Cerebellar nuclear complex (tissue), 1 donor: ENCODE results near the gene PARK7.

Experiments
- DNase-seq, 2 experiments: peaks; one replicate each; lab custom pipeline; 2025; lab: John Stamatoyannopoulos, UW

The PARK7 gene

DNA sequence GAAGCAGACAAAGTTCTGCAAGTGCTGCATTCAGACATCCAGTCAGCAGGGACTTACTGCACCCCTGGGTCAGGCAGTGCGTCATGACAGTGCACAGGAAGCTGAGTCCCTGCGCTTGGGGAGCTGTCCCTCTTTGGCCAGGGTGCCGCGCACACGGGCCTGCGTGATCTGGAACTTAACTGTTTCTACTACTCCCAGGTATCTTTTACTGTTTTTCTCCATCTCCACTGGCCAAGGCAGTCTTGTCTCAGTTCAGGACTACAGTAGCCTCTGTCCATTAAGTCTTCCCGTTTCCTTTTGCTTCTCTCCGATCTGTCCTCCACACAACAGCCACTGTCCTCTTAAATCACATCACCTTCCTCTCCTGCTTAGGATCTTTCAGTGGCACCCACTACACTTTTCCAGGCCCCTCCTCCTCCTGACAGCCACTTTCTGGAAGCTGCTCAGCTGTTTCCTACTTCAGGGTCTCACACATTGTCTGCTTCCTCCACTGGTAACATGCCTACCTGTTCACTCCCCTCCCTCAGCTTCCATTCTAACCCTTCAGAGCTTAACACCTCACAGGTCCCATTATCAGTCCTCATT lies 48.7 kb downstream of the PARK7 start:
- no peak for DNase-seq

DNA sequence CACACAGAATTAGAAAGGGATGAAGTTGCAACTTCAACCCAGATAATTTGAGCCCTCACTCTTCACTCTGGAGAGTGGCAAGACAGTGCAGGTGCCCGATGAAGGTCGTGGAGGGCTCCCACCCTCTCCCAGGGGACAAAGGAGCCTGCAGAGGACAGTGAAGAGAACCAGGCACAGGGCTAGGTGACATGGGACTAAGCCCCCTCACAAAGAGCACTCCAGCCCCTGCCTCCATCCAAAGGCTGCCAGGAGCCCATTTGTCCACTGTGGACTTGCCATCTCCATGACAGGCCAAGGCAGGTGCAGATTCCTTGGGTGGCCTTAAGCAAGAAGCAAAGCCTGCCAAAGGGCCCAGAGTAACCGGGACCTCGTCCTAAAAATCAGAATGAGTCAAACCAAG lies 49.5 kb downstream of the PARK7 start:
- no peak for DNase-seq

GRCh38 chr1:8011923-8012858 lies 50.7 kb downstream of the PARK7 start:
- no peak for DNase-seq

- no peak for DNase-seq
Observed at GRCh38 chr1:8012955-8013354, 51.4 kb downstream of the PARK7 start.

DNA sequence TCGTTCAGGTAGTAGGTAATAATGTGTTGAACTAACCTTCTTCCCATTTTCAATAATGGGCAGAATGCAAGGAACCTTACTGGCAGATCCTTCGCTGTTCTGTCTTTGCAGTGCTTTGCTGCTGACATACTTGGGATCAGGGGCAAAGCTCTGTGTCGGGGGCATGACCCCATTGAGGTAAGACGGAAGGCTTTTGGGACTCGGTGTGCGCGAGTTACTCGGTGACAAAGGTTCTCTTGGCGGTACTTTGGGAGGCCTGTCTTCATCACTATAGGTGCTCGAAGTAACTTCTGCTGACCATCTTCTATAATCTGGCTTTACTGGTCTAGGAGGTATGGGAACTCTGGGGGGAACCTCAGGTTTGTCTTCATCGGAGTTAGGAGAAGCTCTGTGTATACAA lies 51.9 kb downstream of the PARK7 start:
- no peak for DNase-seq

GRCh38 chr1:8013800-8014199 lies 52.3 kb downstream of the PARK7 start:
- DNase-seq, result no peak

DNA sequence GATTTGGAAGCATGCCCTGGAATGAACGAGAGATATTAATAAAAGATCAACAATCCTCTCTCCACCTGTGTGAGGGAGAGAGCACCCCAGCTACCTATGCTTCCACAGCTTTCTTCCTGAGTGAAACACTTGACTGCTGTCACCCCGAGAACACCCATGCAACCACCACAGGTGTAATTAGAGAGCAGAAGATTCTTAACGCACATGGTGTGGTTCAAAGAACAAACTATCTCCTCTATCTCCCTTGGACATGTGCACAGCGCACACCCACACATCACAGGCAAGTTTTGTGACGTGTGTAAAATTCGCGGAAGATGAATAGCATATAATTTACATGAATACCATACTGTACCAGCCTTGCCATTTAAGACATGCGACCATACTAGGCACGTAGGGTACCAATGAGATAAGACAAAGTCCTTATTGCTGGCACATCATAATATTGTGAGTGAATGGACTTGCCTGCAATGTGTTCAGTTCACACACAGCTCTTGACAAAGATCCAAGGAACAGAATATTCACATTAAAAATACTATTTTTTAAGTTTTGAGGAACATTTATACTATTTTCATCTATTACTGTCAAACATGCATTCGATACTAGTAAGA lies 53.0 kb downstream of the PARK7 start:
- no peak for DNase-seq

DNA sequence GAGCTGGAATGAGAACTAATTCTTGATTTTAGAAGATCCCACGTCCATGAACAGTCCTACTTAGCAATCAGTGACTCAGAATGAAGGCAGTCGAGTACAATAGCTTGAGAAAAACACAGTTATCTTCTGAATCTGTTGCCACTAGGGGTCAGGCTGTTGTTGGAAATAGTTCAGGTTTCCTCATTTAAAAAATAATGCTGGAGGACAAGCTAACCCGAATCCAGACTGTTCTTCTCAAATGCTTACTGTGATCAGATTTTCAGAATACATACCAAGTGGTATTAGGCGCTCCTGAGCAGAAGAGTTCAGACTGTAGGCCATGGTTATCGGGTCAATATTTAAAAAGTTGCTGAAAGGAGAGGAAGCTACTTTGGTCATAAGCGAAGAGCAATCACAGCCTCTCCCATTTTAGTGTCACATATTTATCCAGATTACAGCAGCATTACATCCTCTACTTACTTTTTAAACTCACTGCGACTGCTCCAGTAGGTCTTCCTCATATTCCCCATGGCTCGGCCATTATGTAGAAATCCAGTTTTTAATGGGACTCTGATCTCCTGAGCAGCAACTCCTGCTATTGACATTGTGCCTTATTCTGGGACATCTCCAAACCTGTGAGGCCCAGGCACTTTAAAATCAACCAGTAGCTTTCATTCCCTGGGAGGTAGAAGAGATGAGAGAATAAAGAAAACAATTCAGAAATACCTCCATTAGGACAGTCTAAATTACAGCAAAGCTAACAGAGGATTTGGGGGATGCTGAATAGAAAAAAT lies 53.7 kb downstream of the PARK7 start:
- DNase-seq, result peak in 1 of 2 experiments; percentile 40

DNA sequence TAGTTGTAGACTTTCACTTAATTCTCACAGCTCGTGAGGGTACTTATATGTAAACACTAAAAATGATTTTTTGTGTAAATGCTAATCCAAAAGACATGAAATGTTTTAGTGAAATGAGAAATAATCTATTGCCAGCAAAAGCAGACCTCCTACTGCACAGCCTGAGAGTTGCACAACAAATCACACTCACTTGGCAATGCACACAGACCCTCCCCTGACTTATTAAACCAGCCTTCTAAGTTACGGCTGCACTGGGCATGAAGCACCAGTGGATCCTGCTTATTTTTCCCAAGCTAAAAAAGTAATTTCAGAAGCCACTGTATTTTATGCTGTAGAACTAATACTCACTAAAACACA lies 54.3 kb downstream of the PARK7 start:
- DNase-seq, result no peak

DNA sequence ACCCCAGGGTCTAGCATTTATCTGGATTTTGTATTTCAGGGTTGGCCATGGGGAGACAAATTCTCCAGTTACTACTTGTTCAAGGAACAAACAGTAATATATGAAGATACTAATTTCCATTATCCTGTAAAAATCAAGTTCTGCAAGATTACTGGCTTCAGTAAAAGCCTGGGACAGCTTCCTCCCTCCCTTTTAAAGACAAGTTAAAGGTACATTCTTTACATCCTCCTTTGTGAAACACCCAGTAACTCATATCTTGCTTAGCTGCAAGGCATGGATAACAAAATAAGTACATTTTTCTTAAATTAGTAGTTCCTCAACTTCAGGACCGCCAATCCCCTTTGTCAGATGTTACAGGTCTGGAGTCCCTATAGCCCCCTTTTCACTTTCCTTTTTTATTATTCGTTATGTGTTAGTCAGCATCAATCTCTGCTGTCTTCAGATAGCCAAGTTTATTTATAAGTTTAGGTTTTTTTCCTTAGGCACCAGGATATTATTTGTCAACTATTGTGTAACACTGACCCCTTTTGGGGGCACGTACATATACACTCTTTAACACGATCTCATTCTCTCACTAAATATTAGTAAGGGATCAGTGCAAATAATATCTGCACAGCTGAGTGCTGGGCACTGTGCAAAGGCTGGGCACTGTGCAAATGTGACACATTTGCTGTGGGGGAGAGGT lies 54.8 kb downstream of the PARK7 start:
- DNase-seq, result no peak

DNA sequence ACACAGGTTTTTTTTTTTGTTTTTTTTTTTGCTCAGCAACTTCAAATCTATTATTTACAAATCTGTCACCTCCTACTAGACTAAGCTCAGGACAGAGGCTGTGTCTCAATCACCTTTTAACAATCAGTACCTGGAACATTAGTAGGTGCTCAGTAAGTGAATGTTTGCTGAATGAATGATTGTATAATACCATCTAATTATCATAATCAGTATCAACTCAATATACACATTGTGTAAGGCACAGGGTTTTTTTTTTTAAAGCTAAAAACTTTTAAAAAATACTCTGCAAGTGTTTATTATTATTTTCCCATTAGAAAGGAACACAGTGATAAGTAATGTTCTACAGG lies 55.4 kb downstream of the PARK7 start:
- DNase-seq, result no peak

GRCh38 chr1:8017495-8018197 lies 56.1 kb downstream of the PARK7 start:
- no peak for DNase-seq

DNA sequence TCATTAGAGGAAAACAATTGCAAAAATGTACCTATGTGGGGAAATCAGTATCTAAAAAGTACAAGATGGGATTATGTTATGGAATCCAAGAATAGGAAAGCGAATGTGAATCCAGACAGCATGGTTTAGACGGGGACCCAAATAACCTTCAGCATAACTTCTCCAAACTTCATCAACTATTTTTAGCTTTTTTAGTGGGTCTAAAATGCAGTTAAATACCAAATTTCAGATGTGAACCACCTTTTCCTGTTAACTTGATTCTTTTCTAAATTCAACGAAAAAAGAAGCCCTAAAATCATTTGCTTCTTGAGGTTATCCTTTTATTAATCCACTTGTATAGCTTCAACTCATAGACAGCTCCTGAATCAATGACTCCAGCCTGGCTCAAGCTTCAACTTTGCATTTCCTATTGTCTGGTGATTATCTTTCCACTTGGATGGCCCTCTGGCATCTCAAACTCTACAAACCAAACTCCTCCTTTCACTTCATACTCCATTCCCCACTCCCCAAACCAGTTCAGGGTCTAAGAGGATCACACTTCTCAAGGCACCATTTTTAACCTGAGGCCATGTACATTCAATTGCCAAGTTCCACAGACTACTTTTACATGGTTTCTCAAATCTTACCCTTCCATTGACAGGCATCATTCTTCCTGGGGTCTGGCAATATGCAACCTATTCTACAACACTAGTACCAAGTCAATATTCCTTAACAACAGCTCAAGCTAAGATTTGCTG lies 57.1 kb downstream of the PARK7 start:
- DNase-seq, result no peak

- DNase-seq, result no peak
Observed at GRCh38 chr1:8019229-8019620, 57.7 kb downstream of the PARK7 start.

DNA sequence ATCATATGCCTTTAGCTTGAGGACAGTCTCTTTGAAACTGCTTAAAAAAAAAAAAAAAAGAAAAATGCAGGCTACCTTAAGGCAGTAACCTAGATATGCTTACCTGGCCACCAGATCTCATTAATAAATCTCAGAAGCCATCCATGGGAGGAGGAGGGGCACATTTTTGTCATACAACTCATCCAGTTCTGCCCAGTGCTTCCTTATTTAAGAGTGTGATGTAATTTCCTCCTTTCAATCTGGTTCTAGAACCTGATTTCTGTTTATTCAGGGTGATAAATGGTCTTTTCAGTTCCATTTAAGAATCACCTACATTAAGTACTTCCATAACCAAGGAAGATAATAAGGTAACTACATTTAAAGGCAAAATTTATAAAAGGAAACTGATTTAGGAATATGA lies 58.5 kb downstream of the PARK7 start:
- no peak for DNase-seq

- DNase-seq, result no peak
Observed at GRCh38 chr1:8021676-8022266, 60.3 kb downstream of the PARK7 start.

- no peak for DNase-seq
Observed at GRCh38 chr1:8022395-8023286, 61.1 kb downstream of the PARK7 start.

GRCh38 chr1:8023287-8023994 lies 61.9 kb downstream of the PARK7 start:
- no peak for DNase-seq

DNA sequence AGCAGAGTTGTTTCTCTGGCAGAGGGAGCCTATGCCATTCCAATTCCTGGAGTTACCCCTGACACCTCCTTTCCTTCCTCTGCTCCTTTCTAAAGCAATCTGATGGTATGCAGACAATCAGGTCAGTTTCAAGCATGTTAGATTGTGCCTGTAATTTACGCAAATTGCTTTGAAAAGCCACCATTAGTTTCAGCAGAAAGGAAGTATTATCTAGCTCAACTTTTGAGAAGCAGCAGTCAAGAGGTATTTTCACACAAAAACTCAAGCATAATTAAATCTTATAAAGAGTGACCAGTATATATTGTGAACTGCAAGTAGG lies 62.4 kb downstream of the PARK7 start:
- no peak for DNase-seq
